Activated effector memory CD4-positive, alpha-beta T cell treated with anti-CD3 and anti-CD28 coated beads, Interleukin-2, amount 50 U/mL, for 16 hours (primary cell): ENCODE data around the gene XKR7.

Experiments
- DNase-seq: peaks from one replicate; pipeline ENCODE4 v3.0.0-alpha.2; 2020

The XKR7 gene

GRCh38 chr20:32050851-32051556 is 83.1 kb downstream of the XKR7 start:
- DNase-seq, result no peak

- DNase-seq, result no peak
Measured at GRCh38 chr20:32051720-32052089, 83.8 kb downstream of the XKR7 start.

- DNase-seq, result no peak
Measured at GRCh38 chr20:32052090-32052777, 84.3 kb downstream of the XKR7 start, which contains the start of gene HCK. Gene HCK (plus strand): TSS chr20:32052242.

- no peak for DNase-seq
Measured at GRCh38 chr20:32052778-32053362, 84.9 kb downstream of the XKR7 start.
